ENCODE measurements around the gene NRTN.
"Not testable (repeated sequence)": the region's sequence is repeated elsewhere in the genome, so short reads cannot be mapped to it uniquely, and the experiment has no call there.

NRTN gene

DNA sequence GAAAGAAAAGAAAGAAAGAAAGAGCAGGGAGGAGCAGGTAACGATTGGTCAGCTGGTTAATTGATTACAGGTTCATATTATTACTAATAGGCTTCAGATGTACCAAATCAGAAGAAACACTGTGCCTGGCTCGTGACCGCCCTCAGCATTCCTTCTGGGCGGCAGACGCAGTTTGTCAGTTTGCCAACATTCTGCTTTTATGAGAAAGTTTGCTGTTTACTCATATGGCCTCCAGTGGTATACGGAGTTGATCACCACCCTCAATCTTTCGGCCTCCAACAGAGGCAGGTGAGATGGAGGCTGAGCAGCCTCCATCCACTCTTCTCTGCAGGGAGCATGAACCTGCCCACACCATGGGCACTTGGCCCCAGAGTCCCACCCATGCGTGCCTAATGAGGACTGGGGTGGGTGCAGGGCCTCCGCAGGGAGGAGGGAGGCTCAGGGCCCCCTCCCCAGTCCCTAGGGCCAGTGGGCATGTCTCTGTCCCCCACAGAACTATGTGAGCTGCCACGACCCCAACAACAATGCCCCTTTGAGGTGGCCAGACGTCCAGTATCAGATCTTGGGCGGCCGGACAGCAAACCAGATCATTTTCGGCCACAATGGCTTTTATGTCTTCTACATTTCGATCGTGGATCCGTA lies 29.1 kb upstream of the NRTN start:
- H3K27ac ChIP-seq, result no peak overlapping the region
- no peak for TF ChIP-seq ZFX (IDR thresholded peaks at IDR 0.05; ENCODE audit: borderline replicate concordance)
- TF ChIP-seq, protein P1, sequence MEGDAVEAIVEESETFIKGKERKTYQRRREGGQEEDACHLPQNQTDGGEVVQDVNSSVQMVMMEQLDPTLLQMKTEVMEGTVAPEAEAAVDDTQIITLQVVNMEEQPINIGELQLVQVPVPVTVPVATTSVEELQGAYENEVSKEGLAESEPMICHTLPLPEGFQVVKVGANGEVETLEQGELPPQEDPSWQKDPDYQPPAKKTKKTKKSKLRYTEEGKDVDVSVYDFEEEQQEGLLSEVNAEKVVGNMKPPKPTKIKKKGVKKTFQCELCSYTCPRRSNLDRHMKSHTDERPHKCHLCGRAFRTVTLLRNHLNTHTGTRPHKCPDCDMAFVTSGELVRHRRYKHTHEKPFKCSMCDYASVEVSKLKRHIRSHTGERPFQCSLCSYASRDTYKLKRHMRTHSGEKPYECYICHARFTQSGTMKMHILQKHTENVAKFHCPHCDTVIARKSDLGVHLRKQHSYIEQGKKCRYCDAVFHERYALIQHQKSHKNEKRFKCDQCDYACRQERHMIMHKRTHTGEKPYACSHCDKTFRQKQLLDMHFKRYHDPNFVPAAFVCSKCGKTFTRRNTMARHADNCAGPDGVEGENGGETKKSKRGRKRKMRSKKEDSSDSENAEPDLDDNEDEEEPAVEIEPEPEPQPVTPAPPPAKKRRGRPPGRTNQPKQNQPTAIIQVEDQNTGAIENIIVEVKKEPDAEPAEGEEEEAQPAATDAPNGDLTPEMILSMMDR (IDR thresholded peaks at IDR 0.05), result no peak

DNA sequence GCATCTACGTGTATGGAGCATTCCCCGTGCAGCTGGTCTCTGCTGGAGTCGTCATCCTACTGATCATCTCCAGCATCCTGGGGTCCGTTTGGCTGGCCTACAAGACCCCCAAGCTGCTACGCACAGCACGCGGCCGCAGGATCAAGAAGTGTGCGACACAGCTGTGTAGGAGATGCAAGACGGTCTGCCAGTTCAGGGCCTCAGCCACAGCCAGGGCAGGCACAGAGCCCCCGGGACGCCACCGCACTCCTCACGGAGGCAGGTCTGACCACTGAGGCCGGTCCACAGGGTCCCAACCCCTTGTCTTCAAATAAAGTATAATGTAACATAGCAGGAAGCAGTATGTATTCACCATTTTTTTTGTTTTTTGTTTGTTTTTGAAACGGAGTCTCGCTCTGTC lies 26.5 kb upstream of the NRTN start:
- TF ChIP-seq, protein P1 (IDR thresholded peaks at IDR 0.05), result no peak
- TF ChIP-seq ZFX (IDR thresholded peaks at IDR 0.05; ENCODE audit: borderline replicate concordance), result no peak
- H3K27ac ChIP-seq, result no peak overlapping the region

DNA sequence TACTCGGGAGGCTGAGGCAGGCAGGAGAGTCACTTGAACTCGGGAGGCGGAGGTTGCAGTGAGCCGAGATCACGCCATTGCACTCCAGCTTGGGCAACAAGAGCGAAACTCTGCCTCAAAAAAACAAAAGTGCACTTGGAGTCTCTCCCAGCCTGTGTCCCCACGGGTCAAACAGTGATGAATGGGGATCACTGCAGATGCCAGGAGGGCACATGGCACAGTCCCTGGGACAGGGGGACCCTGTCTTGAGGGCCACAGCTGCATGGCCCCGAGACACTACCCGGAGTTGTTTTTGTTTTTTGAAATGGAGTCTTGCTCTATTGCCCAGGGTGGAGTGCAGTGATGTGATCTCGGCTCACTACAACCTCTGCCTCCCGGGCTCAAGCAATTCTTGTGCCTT lies 24.0 kb upstream of the NRTN start:
- H3K27ac ChIP-seq, result not testable (repeated sequence)

DNA sequence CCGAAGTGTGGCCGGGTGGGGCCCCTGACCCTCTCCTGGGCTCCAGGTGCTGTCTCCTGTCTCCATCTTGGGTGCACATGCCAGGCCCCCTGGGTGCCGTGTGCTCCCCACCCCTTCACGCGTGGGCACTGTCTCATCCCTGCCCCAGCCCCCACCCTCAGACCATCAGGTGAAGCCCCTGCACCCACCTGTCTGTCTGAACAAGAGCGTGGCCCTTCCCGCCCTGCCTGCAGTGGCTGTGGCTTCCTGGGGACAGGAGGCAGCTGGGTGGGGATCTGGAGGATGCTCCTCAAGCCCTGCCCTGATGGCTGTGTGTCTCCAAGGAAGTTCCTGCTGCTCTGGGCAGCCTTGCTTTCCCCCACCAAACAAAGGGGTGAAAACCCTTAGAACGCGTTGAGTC lies 22.5 kb upstream of the NRTN start:
- TF ChIP-seq ZFX (IDR thresholded peaks at IDR 0.05; ENCODE audit: borderline replicate concordance), result no peak
- TF ChIP-seq, protein P1 (IDR thresholded peaks at IDR 0.05), result no peak
- no peak overlapping the region for H3K27ac ChIP-seq

DNA sequence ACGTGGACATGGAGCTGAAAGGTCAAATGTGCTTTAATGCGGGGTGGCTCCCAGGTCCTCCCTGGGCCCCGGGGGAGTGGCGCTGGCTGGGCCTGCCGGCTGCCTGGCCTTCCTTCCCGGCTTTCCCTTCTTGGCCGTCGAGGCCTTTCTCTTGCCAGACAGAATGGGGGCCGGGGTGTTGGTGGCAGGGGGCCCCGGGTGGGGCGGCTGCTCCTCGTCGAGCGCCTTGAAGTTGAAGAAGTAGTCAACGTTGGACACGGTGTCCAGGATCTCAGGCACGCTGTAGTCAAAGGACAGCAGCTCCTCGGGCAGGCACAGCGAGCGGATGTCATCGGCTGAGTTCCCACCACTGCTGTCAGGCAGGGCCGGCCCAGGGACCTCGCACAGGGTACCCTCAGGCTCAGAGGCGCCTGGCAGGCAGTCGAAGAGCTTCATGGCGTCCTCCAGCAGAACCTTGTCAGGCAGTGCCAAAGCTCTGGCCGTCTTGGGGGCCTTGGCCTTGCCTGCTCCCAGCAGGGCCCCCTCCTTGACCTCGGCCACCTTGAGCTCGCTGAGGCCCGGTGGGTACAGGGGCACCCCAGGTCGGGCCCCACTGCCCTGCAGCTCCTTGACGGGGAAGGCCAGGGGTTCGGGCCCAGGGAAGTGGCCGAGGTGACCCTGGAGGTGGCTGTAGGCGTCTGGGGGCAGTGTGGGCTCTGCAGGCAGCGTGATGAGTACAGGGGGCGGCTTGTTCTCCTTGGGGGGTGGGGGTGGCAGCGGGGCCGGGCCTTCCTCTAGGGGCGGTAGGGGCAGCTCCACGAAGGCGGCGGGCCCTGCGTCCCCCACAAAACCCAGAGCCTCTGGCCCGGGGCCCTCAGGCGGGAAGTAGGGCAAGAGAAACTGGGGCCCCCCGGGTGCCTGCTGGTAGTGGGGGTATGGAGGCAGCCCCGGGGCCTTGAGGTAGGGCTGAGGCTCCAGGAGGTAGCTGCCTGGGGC lies 21.6 kb upstream of the NRTN start:
- TF ChIP-seq, protein P1 (IDR thresholded peaks at IDR 0.05), result no peak
- no peak for TF ChIP-seq ZFX (IDR thresholded peaks at IDR 0.05; ENCODE audit: borderline replicate concordance)
- H3K27ac ChIP-seq, result no peak overlapping the region

DNA sequence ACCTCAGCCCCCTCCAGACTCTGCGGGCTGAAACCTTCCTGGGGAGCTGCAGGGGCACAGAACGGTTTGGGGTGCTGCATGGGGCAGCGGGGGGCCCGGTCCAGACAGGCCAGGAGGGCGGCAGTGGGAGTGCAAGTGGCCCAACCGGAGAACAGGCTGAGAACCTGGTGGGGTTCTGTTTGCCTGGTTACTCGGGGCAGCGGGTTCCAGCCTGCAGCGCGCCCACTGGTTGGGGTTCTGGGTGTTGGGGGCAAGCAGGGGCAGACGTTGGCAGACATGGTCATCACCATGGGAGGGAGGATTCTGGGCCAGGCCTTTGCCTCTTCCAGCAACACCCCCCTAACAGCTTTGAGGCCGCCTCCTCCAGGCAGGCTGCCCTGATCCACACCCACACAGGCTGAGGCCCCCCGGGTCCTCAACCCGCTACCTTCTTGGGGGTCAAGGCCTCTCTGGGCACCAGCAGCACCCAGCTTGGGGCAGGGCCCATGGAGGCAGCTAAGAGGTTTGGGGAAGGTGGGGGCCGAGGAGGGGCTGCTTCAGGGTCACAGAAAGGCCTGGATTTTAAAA lies 20.2 kb upstream of the NRTN start, which contains the start of gene PRR22:
Gene PRR22 (minus strand): TSS at position 166 of the 567 bp plus-strand sequence. CDS start 86 bp downstream, at position 80.
- H3K27ac ChIP-seq, result no peak within 1 kb of the TSS
- TF ChIP-seq, protein P1 (IDR thresholded peaks at IDR 0.05), result no peak
- TF ChIP-seq ZFX (IDR thresholded peaks at IDR 0.05; ENCODE audit: borderline replicate concordance), result no peak

DNA sequence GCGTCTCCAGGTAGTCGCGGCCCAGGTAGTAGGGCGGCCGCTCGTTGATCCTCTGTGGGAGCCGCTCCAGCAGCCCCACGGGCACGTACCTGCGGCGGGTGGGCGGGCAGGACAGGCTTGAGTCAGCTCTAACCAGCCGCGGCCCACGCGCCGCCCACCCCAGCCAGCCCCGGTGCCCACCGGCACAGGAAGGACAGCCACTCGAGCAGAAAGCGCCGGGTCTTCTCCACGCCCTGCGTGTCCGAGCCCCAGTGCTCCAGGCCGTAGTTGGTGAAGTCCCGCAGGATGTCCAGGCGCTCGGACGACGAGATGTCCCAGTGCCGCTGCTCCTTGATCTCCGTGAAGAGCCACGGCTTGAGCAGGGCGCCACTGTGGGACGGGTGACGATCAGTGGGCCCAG lies 19.4 kb upstream of the NRTN start:
- TF ChIP-seq, protein P1 (IDR thresholded peaks at IDR 0.05), result no peak
- no peak for TF ChIP-seq ZFX (IDR thresholded peaks at IDR 0.05; ENCODE audit: borderline replicate concordance)
- H3K27ac ChIP-seq, result no peak overlapping the region

All from 22Rv1 (cell line).